GM12878 (cell line): Measurements from ENCODE around the gene RFX1.

Experiments used
- BCLAF1 ChIP-seq: fragments of 450-650 bp; IDR thresholded peaks from 2 replicates; pipeline ENCODE4 v1.6.1; 2017; ENCODE audit warnings: antibody characterized with exemption, mild to moderate bottlenecking, moderate library complexity
- CREM ChIP-seq: IDR thresholded peaks from 2 replicates; pipeline ENCODE4 v1.6.1; 2014; ENCODE audit warnings: antibody characterized with exemption, low read depth
- CTCF ChIP-seq, 3 experiments: IDR thresholded peaks in 2 of 3; conservative IDR thresholded peaks in 1 of 3; 2 replicates each; pipeline ENCODE4 v1.5.1; 2011; ENCODE audit warnings: low read depth in 3 of 3, low read length in 3 of 3, mild to moderate bottlenecking in 3 of 3, control low read depth in 2 of 3, moderate library complexity in 2 of 3, inconsistent platforms in 1 of 3, mixed read lengths in 1 of 3; ENCODE audit not compliant: control insufficient read depth in 2 of 3, insufficient read depth in 1 of 3; ENCODE audit errors: extremely low read depth in 1 of 3
- ETV6 ChIP-seq, 2 experiments: fragments of 450-650 bp in 1 of 2; IDR thresholded peaks in 1 of 2; conservative IDR thresholded peaks in 1 of 2; 2 replicates each; pipeline ENCODE4 v1.6.1; 2014; ENCODE audit warnings: antibody characterized with exemption in 1 of 2, borderline replicate concordance in 1 of 2, low read depth in 1 of 2, mild to moderate bottlenecking in 1 of 2, moderate library complexity in 1 of 2
- EZH2 ChIP-seq: IDR thresholded peaks from 2 replicates; pipeline ENCODE4 v1.6.1; 2012; ENCODE audit warnings: low read depth, mild to moderate bottlenecking, control low read depth, inconsistent platforms, low read length, borderline replicate concordance; ENCODE audit not compliant: control insufficient read depth
- HDAC2 ChIP-seq: fragments of 200-600 bp; sonication (generic); IDR thresholded peaks from 2 replicates; pipeline ENCODE4 v1.6.1; 2017
- JUND ChIP-seq: IDR thresholded peaks from 2 replicates; pipeline ENCODE4 v1.6.1; 2012; ENCODE audit warnings: low read depth, mild to moderate bottlenecking, low read length, improper control_type of control experiment, moderate library complexity
- MAX ChIP-seq: IDR thresholded peaks from 2 replicates; pipeline ENCODE4 v1.6.1; 2012; ENCODE audit warnings: low read depth, low read length, improper control_type of control experiment
- PKNOX1 ChIP-seq: fragments of 450-650 bp; IDR thresholded peaks from 2 replicates; pipeline ENCODE4 v1.6.1; 2016; ENCODE audit warnings: mild to moderate bottlenecking
- RBBP5 ChIP-seq: fragments of 200-600 bp; sonication (generic); conservative IDR thresholded peaks from 2 replicates; pipeline ENCODE4 v1.6.1; 2016
- RFX5 ChIP-seq: IDR thresholded peaks from 2 replicates; pipeline ENCODE4 v1.6.1; 2011; ENCODE audit warnings: low read depth, low read length, improper control_type of control experiment
- SREBF1 ChIP-seq: IDR thresholded peaks from 2 replicates; pipeline ENCODE4 v1.6.1; 2012; ENCODE audit warnings: mild to moderate bottlenecking, low read length
- SRF ChIP-seq, 2 experiments: IDR thresholded peaks; 2 replicates each; pipeline ENCODE4 v1.6.1; 2011; ENCODE audit warnings: low read depth in 2 of 2, low read length in 2 of 2, mild to moderate bottlenecking in 1 of 2, moderate library complexity in 1 of 2
- ZBED1 ChIP-seq: IDR thresholded peaks from 2 replicates; pipeline ENCODE4 v1.6.1; 2016; ENCODE audit warnings: borderline replicate concordance

GRCh38 chr19:14006085-14006765 is at the start of gene RFX1:
- TF ChIP-seq RBBP5 (no peak), EZH2 (no peak), ETV6 (conservative IDR thresholded peaks at IDR 0.05 in 1 of 2, IDR thresholded peaks at IDR 0.05 in 1 of 2; ENCODE audit: borderline replicate concordance in 1 of 2, low read depth in 1 of 2) (no peak), SREBF1 (peak; percentile 80), SRF (IDR thresholded peaks at IDR 0.05; ENCODE audit: low read depth in 2 of 2, low read length in 2 of 2) (no peak), MAX (no peak), JUND (no peak), CTCF (IDR thresholded peaks at IDR 0.05 in 2 of 3, conservative IDR thresholded peaks at IDR 0.05 in 1 of 3; ENCODE audit: control insufficient read depth in 2 of 3, extremely low read depth in 1 of 3, insufficient read depth in 1 of 3, low read depth in 3 of 3, low read length in 3 of 3) (no peak), CREM (peak; percentile 95), RFX5 (no peak; the same call in 1 of the 2 replicates), ZBED1 (no peak), HDAC2 (no peak), BCLAF1 (no peak), PKNOX1 (peak; percentile 100)
